ENCODE results near the gene VPS52.

VPS52 gene

DNA sequence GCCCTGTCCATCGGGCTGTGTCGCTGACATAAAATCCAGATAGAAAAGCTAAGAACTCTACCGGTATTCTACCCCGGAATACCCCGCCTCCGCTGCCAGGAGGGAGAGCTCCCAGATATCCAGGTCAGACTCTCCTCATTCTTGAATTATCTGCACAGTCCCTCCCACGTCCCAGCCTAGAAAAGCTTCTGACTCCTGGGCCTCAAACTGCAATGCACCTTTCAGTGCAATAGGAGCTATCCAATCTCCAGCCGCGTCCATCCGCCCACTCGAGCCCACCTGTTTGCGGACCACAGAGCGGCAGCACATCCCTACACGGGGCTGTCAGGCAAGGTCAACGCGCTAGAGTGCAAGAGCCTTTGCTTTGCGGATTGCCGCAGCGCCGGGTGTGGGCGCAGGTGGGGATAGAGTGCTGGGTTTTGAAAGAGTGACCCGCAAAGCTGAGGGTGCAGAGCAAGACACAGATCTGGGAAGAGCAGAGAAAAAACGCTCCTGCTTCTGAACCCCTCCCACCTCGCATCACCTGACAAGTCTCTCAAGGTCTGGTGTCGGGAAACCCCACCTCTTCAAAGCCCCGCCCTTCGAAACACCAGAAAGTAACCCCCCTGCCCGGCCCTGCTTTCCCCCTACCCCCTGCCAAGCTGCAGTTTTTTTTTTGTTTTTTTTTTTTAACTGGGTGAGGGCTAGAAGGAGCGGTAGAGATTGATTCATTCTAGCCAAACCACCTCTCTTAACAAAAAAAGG lies 40.9 kb upstream of the VPS52 start:
- TF ChIP-seq, protein P1, sequence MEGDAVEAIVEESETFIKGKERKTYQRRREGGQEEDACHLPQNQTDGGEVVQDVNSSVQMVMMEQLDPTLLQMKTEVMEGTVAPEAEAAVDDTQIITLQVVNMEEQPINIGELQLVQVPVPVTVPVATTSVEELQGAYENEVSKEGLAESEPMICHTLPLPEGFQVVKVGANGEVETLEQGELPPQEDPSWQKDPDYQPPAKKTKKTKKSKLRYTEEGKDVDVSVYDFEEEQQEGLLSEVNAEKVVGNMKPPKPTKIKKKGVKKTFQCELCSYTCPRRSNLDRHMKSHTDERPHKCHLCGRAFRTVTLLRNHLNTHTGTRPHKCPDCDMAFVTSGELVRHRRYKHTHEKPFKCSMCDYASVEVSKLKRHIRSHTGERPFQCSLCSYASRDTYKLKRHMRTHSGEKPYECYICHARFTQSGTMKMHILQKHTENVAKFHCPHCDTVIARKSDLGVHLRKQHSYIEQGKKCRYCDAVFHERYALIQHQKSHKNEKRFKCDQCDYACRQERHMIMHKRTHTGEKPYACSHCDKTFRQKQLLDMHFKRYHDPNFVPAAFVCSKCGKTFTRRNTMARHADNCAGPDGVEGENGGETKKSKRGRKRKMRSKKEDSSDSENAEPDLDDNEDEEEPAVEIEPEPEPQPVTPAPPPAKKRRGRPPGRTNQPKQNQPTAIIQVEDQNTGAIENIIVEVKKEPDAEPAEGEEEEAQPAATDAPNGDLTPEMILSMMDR (IDR thresholded peaks at IDR 0.05): no peak

DNA sequence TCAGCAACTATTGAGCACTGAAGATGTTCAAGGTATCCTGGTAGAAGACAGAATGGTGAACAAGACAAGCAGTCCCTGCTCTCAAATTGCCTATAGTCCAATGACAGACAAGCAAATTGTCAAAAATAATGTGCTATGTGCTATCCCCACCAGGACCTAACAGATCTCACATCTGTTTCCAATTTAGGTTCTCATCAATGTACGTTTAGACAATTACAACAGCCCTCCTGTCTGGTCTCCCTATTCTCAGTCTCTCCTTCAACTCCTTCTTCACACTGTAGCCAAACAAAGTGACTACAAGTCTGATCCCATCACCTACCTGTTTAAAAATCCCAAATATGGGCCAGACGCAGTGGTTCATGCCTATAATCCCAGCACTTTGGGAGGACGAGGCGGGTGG lies 34.7 kb upstream of the VPS52 start:
- TF ChIP-seq, protein P1 (IDR thresholded peaks at IDR 0.05): no peak

DNA sequence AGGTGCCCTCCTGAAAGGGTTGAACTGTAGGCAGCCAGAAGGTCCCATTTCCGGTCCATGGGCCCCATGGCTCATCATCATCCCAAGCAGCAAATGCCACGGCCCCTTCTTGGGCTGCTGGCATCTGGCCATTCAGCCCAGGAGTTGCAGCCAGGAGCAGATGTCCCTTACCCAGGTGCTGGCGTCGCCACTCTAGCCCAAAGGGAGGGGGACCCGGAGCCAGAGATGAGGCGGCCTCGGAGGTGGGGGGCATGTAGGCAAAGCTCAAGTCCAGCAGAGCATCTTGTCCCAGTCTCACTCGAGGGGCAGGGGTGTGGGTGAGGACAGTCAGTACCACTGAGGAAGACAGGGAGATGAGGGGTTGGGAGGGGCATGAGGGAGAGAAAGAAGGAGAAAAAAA lies 33.4 kb upstream of the VPS52 start:
- TF ChIP-seq, protein P1 (IDR thresholded peaks at IDR 0.05): no peak

DNA sequence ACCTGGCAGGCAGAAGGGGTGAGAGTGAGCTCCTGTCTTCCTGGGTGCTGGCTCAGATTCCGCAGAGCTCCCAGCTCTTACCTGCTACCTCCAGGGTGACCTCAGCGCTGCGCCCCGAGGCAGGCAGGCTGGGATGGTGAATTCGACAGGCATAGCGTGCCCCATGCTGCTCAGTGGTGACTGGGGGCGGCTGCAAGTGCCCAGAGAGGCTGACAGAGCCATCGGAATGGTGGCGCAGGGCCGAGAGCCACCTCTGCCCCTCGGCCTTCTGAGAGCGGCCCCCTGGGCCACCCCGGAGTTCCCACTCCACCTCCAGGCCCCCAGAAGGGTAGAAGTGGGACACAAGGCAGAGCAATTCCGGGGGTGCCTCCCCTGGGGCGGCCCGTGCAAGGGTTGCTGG lies 32.5 kb upstream of the VPS52 start:
- TF ChIP-seq, protein P1 (IDR thresholded peaks at IDR 0.05): no peak

DNA sequence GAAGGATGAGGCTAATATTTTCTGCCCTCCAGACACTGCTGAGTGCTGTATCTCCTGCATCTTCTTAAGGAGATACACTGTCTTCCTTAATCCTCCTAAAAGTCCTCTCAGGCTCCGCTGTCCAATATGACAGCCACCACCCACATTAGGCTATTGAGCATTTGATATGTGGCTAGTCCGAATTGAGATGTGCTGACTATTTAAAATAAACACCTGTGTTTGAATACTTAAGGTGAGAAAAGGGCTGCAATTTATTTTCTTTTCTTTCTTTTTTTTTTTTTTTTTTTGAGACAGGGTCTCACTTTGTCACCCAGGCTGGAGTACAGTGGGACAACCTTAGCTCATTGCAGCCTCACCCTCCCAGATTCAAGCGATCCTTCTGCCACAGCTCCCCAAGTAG lies 30.2 kb upstream of the VPS52 start:
- TF ChIP-seq, protein P1 (IDR thresholded peaks at IDR 0.05): no peak

DNA sequence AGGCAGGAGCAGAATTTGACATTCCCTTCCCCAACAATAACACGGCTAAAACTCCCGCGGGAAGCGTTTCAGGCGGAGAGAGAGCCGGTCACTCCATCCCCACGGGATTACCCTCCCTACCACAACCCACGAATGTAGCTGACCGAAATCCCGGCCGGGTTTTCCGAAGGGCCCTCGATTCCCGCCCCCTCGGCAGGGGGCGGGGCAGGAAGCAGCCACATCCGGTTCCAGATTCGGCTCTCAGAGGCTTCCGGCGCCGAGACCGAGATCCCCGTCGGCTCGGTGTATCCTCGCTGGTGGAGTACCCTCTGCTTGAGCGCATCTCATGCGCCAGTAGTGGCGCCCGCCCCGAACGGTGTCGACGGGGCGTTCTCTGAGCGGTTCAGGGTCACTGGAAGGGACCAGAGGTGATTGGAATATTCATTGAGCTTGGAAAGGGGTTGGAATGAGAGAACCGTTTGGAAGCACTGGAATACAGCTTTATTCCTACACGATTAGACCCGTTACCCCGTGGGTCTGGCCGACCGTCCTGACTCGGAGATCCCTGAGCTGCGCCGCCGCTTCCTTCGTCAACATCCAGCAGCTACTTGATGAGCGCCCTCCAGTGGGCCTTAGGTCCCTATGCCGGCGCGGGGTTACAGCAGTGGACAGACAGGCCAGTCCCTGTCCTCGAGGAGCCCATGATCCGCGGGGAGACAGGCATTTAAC lies 27.7 kb upstream of the VPS52 start:
- TF ChIP-seq, protein P1 (IDR thresholded peaks at IDR 0.05): peak; percentile 76

DNA sequence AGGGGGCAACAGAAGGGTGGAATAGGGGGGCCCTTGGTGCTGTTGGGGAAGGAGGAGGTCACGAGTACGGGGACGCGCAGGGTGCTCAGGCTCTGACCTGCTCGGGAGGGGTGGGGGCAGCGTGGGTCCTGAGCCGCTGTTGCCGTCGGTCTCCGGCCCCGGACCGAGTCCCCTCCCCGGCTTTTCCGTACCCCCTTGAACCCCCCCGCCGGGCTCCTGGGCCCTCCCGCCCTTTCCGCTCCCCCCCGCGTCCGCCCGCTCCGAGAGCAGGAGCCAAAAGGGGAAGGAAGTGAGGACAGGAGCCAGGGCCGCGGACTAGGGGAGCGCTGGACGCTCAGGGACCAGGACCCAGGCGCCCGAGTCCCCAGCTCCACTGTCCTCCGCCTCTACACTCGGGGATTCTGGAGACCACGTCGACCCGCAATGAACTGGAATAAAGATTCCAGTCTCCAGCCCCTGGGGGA lies 27.1 kb upstream of the VPS52 start, which contains the start of gene RGL2:
Gene RGL2 (minus strand): TSS at position 170 of the 464 bp plus-strand sequence. CDS start 332 bp downstream, outside the sequence.
- TF ChIP-seq, protein P1 (IDR thresholded peaks at IDR 0.05): no peak
